ENCODE data around the gene PTAFR. TPM values are rescaled to one million over a fixed set of nuclear protein-coding genes. Genes with fewer than 3 reads are reported as not detected.
"Not testable (repeated sequence)": the region's sequence is repeated elsewhere in the genome, so short reads cannot be mapped to it uniquely, and the experiment has no call there.

The PTAFR gene
- total RNA-seq, 1 donor from 2014 or later: 2.2 TPM

DNA sequence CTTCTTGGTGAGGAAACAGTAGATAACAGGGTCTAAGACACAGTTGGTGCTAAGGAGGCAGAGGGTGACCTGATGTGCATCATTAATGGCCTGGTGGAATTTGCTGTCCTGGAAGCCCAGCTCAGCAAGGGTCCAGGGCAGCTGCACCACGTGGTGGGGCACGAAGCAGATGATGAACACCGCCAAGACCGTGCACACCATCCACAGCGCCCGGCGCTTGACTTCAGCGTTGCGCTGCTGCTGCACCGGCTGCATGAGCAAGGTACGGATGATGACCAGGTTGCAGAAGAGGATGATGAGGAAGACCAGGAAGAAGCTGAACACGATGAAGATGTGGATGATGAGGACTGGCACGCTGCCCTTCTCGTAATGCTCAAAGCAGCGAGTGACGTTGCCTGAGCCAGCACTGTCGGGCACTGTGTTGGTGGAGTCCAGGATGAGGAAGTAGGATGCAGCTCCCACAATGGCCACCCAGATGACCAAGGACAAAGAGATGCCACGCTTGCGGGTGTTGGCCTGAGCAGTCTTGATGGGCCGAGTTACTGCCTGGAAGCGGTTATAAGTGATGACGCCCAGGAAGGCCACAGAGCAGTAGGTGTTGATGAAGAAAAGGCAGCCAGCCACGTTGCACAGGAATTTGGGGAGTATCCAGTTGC is 26.2 kb downstream of the PTAFR start:
- DNase-seq (ENCODE audit: low spot score): no peak
- intact Hi-C loops (cut with DNase I): no loop called here

DNA sequence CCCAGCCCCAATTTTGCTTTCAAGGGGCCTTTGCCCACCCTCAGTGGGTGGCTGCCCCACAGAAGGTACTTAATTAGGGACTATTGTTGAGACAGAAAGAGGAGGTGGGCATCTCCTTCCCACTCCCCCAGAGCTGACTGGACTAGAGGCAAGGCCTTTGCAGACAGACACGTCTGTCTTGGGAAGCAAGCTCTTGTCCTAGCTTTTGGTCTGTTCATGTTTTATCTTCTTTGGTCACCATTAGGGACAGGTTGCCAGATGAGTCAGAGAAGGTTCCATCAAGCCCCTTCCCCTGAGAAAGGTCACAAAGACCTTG is 27.7 kb downstream of the PTAFR start:
- intact Hi-C loops (cut with DNase I): no loop called here
- DNase-seq (ENCODE audit: low spot score): no peak

DNA sequence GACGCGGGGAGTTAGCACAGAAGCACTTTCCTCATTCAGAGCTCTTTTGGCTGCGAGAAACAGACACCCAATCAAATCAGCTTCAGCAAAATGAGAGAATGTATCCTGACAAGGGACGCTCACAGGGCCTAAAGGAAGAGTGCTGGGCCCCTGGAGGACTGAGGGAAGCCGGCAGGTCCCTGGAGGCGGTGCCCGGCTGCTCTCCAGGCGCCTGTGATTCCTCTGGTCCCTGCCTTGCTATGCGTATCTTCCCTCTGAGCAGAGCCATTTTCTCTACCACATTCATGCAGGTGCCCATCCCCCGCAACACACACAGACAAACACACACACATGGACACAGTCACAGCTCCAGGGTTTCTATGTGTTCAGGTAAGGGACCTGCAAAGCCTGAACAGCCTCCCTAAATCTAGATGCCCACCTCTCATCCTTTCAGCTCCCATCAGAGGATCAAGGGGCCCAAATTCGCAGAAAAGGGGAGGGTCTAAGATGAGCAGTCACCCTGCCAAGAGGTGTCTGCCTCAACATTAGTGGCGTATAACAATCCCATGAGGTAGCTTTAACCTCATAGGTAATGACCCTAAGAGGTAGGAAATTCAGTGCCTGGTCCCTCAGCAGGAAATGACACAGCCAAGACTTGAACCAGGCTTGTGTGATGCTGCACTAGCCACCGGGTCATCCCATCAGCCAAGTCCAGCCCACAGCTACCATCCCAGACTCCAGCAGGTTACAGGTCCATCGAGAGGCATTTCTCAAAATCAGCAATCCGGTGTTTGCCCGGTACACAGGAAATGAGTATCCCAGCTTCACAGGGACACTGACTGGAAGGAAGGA is 29.0 kb downstream of the PTAFR start:
- intact Hi-C loops (cut with DNase I): no loop called here
- DNase-seq (ENCODE audit: low spot score): no peak

DNA sequence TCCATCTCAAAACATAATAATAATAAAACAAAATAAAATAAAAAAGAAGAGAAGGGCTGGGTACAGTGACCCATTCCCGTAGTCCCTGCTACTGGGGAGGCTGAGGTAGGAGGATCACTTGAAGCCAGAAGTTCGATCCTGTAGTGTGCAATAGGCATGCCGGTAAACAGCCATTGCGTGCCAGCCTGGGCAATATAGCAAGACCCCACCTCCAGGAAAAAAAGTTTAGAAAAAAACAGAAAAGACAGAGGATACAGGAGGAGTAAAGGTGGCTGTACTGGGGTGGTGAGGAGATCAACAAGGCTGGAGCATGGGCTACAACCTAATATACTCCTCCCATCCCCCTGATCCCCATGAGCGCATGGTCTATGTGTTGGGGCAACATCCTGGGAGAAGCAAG is 30.8 kb downstream of the PTAFR start:
- intact Hi-C loops (cut with DNase I): no loop called here
- no peak for DNase-seq (ENCODE audit: low spot score)

DNA sequence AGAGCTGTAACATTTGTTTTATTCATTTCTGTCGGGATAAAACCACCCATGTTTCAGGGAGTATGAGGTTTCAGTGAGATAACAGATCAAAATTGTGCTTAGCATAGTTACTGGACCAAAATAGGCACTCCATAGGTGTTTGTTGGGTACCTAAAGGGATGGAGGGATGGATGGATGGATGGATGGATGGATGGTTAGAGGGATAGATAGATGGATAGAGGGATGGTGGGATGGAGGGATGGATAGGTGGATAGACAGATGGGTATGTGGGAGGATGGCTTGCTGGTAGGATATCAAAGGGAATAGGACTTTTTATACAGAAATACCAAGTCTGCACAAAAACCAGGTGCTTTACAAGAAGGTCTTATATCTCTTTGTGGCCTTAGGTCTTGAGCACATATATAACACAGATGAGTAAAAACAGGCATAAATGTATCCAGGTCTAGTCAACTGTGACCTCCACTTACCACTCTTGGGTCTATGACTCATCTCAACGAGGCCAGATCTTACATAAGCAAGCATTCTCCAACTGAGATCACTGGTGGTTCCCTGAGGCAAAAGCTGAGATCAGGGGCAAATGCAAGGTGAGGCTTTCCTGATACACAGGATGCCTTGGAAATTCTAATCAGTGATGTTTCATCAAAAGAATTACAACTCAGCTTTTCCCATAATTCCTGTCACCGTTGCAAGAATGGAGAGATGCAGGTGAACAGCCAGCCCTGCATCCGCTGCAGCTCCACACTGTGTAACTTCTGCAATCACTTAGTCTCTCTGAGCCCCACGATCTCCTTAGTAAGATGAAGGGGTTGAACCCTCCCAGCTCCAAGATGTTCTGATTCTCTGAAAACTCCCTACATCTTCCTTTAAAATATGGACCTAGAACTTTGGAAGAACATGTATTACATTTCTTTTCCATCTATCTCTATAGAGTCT is 32.0 kb downstream of the PTAFR start:
- DNase-seq (ENCODE audit: low spot score): no peak
- intact Hi-C loops (cut with DNase I): no loop called here

DNA sequence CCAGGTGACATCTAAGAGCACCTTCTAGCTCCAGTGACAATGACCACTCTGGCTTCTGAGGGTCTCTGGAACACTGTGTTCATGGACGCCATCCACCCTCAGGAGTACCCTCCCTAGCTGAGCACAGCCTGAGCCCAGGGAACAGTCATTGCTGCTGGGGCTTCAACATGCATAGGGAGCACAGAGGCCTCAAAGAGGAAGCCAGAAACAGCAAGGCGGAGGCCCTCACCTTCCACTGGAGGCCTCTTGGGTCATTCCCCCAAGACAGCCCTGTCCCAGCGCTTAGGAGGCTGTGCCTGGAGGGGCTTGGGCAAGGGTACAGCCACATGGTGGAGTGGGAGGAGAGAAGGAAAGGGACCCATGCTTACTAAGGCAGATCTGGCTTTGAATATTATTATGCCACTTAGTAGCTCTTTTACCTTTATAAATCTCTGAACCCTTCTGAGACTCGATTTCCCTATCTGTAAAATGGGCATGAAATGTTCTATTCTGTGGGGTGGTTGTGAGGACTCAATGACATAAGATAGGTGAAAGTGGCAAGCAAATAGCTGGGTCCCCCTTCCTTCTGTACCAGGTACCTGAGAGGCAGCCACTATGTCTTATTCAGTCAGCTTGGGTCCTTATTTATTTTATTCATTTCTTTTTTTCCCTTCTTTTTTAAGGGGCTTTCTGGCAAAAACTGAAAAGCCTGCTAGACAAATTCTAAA is 32.8 kb downstream of the PTAFR start:
- no peak for DNase-seq (ENCODE audit: low spot score)
- intact Hi-C loops (cut with DNase I): no loop called here

DNA sequence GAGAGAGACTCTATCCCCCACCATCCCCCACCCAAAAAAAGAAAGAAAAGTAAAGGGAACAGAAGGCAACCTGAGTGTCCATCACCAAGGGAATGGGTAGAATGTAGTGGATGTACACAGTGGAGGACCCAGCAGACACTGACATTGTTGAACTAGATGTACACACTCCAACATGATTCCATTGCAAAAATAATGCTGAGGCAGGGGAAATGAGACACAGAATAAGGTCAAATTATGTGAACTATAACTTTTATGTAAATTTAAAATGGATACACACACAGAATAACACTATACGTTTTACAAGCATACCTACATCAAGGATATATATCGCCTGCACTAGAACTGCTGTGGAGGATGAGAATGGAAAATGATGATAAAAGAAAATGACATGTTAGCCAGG is 34.8 kb downstream of the PTAFR start:
- no peak for DNase-seq (ENCODE audit: low spot score)
- intact Hi-C loops (cut with DNase I): no loop called here

DNA sequence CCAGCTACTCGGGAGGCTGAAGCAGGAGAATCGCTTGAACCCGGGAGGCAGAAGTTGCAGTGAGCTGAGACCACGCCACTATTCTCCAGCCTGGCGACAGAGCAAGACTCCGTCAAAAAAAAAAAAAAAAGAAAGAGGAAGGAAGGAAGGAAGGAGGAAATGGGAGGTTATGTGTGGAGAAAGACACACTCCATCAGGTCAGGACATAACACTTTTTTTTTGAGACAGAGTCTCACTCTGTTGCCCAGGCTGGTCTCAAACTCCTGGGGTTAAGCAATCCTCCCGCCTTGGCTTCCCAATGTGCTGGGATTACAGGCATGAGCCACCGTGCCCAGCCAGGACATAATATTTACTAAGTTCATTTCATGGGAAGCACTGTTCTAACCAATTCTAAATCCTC is 36.6 kb downstream of the PTAFR start:
- DNase-seq (ENCODE audit: low spot score); intact Hi-C loops (cut with DNase I): not testable (repeated sequence)

DNA sequence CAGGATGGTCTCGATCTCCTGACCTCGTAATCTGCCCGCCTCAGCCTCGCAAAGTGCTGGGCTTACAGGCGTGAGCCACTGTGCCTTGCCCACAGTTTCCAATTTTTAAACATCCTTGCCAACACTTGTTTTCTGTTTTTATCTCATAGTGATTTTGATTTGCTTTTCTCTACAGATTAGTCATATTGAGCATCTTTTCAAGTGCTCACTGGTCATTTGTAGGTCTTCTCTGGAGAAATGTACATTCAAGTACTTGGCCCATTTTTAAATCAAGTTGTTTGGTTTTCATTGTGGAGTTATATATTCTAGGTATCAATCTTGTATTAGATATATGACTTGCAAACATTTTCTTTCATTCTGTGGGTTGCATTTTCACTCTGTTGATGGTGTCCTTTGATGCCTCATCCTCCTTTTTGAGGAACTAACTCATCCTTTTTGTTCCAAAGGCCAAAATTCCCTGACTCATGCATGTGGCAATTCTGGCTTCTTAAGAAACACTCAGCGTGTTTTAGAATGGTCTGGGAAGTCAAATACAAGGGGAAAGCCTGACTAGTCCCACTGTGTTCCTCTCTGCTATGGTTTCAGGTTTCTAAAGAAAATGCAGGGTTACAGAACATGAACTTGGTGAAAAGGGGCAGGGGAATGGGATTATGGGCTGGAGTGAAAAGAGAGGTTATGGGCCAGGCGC is 37.3 kb downstream of the PTAFR start:
- no peak for DNase-seq (ENCODE audit: low spot score)
- intact Hi-C loops (cut with DNase I): no loop called here

DNA sequence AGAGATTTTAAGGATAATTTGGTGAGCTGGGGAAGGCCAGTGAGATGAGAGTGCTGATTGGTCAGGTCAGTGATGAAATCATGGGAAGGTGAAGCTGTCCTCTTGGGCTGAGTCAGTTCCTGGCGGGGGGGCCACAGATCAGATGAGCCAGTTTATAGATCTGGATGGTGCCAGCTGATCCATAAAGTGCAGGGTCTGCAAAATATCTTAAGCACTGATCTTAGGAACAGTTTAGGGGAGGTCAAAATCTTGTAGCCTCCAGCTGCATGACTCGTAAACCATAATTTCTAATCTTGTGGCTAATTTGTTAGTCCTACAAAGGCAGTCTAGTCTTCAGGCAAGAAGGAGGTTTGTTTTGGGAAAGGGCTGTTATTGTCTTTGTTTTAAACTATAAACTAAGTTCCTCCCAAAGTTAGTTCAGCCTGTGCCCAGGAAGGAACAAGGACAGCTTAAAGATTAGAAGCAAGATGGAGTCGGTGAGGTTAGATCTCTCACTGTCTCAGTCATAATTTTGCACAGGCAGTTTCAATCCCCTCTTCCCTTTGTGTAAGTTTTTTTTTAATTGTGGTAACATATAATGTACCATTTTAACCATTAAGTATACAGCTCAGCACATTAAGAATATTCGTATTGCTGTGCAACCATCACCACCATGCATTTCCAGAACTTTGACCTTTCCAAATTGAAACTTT is 39.4 kb downstream of the PTAFR start:
- DNase-seq (ENCODE audit: low spot score): no peak
- intact Hi-C loops (cut with DNase I): no loop called here

DNA sequence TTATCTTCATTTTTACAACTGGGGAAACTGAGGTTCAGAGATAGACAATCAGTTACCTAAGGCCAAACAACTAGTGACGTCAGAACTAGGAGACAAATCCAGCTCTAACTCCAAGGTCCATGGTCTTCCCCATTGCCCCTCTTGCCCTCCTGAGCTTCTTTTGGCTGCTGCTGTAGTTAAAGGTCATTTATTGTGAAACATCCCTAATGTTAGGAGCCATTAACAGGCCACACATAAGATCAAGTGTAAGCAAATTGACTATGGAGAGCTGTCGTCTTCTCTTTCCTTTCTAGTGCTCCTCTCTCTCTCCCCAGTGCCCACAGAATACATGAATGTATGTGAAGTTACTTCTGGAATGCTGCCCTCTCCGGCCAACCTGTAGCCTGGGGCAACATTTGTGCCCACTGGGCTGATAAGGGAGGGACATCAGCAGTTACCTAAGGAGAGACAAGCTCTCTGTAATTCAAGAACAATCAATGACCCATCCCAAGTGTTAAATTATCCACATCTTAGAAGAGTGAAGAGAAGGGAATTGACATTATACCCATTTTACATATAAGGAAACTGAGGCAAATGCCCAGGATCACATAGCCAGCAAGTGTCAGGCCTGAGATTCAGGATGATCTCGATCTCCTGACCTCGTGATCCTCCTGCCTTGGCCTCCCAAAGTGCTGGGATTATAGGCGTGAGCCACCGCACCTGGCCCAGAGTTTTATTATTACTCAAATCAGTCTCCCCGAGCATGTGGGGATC is 40.1 kb downstream of the PTAFR start:
- DNase-seq (ENCODE audit: low spot score): no peak
- intact Hi-C loops (cut with DNase I): no loop called here

DNA sequence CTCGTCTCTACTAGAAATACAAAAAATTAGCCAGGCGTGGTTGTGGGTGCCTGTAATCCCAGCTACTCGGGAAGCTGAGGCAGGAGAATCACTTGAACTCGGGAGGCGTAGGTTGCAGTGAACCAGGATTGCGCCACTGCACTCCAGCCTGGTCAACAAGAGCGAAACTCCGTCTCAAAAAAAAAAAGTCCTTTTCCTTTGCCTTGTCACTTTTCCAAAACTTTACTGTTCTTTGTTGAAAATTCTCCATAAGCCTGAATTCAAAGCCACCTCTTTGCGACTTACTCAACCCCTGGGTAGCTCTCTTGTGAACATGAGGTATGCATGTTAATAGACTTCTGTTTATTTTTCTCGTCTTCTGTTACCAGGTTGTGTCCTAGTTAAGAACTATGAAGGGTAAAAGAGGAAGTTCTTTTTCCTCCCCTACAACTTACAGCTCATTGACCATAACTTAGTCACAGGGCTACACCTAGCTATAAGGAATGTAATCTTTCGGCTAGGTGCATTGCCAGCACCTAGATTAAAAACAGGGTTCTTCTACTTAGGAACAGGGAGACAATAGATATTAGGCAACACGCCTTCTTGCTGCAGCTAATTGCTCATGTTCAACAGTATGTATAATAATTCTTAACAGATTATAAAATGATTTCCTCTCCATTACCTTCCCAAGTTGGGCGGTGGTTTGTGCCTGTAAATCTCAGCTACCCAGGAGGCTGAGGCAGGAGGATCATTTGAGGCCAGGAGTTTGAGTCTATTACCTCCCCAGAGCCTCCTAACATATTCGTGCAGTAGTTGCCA is 40.9 kb downstream of the PTAFR start:
- no peak for DNase-seq (ENCODE audit: low spot score)
- intact Hi-C loops (cut with DNase I): no loop called here

DNA sequence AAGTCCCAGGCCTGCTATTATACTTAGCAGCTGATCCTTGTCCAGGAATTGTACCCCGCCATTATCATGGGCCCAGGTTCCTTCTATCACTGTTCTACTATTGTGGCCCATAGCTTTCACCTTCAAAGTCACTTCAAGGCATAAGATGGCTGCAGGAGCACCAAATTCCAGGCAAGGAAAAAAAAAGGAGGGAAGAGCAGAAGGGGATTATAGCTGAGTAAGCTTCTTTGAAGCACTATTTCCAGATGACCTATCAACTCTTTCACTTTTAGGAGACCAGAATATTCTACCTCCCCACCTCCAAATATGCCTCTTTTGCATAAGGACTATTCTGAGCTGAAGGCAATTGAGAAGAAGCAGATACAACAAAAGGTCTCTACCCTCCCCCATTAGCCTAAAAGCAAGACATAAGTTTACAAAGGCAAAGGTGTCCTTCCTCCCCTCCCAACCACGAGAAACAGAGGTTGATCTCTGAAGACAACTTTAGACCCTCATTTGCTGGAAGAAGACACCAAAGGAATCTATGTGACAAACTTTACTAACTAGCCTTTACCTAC is 41.8 kb downstream of the PTAFR start:
- intact Hi-C loops (cut with DNase I): no loop called here
- no peak for DNase-seq (ENCODE audit: low spot score)

DNA sequence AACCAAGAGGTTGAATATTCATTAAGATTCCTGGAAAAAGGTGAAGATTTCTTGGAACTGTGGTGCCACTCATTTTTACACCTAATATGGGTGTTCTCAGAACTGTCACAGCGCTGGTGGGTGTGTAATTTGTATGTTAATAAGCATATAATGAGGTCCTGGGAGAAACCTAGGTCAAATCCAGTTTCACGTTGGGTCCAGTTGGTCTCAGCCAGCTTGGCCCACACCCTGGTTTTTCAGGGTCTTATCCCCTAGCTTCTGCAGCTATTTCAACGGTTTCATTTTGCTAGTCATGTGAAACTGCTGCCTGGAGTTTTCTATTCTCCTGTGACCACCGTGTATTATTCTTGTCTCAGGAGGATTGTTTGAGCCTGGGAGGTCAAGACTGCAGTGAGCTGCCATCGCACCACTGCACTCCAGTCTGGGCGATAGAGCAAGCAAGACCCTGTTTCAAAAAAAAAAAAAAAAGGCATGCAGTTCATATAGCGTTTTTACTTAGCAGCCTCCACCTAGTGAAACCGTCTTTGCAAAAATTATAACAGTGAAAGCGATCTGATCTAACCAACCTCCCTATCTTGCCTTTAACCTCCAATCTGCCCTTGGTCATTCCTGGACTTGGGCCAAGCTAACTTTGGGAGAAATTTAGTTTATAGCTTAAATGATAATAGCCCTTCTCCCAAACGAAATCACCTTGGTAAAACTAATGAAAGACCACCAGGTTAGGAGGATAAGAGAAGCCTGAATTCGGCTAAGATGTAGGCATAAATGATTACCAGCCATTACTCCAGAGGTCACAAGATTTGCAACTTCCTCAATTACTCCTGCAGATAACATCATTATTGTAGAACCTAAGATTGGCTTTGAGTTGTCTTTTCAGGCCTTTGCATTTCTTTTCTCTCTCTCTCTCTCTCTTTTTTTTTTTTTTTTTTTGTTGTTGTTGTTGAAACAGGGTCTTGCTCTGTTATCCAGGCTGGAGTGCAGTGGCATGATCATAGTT is 44.0 kb downstream of the PTAFR start:
- DNase-seq (ENCODE audit: low spot score): no peak
- intact Hi-C loops (cut with DNase I): no loop called here

DNA sequence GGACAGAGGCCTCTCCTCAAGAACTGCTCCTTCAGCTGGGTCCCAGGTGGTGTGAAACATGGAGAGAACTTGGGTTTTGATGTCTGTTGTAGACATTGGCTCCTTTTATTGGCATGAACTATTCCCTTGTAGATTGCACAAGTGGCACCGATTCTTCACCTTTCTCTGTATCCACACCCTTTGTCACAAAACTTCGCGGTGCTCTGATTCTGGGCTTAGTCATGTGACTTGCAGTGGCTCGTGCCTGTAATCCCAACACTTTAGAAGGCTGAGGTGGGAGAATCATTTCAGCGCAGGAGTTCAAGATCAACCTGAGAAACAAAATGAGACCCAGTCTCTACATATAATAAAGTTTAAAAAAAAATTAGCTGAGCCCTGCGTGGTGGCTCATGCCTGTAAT is 45.6 kb downstream of the PTAFR start:
- DNase-seq (ENCODE audit: low spot score): no peak
- intact Hi-C loops (cut with DNase I): no loop called here

DNA sequence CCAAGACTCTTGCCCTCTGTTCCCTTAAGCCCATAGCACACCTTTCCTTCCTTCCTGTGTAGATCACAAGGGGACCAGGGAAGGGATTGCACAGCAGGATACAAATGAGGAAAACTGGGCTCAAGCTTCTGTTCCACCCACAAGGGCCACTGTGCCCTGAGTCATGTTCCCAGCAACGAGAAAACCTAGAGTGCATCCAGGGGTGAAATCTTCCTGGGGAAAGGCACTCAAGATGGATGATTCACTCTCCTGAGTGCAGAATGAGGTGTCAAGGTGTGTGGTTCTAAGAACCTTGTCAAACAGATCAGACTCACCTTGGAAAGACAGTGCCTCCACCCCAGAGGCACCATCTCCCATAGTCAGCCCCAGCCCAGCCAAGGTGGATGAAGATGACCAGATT is 47.3 kb downstream of the PTAFR start:
- intact Hi-C loops (cut with DNase I): no loop called here
- DNase-seq (ENCODE audit: low spot score): no peak
